Astrocyte (in vitro differentiated cells and primary cell): ENCODE results near the gene TMEM94.

Experiments
- CTCF ChIP-seq: IDR thresholded peaks from 2 replicates; pipeline ENCODE4 v1.5.1; 2011; ENCODE audit warnings: low read depth, mild to moderate bottlenecking, inconsistent platforms, low read length, moderate library complexity; ENCODE audit not compliant: insufficient read depth
- EZH2 ChIP-seq: IDR thresholded peaks from 2 replicates; pipeline ENCODE4 v1.6.1; 2012; ENCODE audit warnings: mild to moderate bottlenecking, low read length, inconsistent platforms; ENCODE audit not compliant: insufficient read depth

GRCh38 chr17:75515496-75516254, 59.2 kb downstream of the TMEM94 start, which contains the start of gene CASKIN2:
- TF ChIP-seq CTCF (peak; percentile 71), EZH2 (no peak)
